Chondrocyte (in vitro differentiated cells): ENCODE measurements around the gene TJP3. TPM values are rescaled to one million over a fixed set of nuclear protein-coding genes. Genes with fewer than 3 reads are reported as not detected.
A peak's percentile ranks its signal among the peaks of the same experiment; 100 is the strongest.
"Not testable (repeated sequence)": the region's sequence is repeated elsewhere in the genome, so short reads cannot be mapped to it uniquely, and the experiment has no call there.

ENCODE experiments used
- DNase-seq: peaks from one replicate; pipeline ENCODE4 v3.0.0; 2021; ENCODE audit warnings: mixed read lengths, low spot score
- H3K27ac Mint-ChIP-seq: one replicate; pipeline ENCODE4 v1.8.0; 2021; ENCODE audit warnings: mild to moderate bottlenecking, moderate library complexity, mixed read lengths; ENCODE audit not compliant: unreplicated experiment
- H3K27me3 Mint-ChIP-seq: 2 replicates; pipeline ENCODE4 v1.8.0; 2021; ENCODE audit warnings: low read depth, mixed read lengths
- H3K36me3 Mint-ChIP-seq: 2 replicates; pipeline ENCODE4 v1.8.0; 2021; ENCODE audit warnings: low read depth, mixed read lengths
- H3K4me1 Mint-ChIP-seq: 2 replicates; pipeline ENCODE4 v1.8.0; 2021; ENCODE audit warnings: low read depth, mild to moderate bottlenecking, mixed read lengths
- H3K4me3 Mint-ChIP-seq: one replicate; pipeline ENCODE4 v1.8.0; 2021; ENCODE audit warnings: mild to moderate bottlenecking, moderate library complexity, mixed read lengths; ENCODE audit not compliant: unreplicated experiment
- H3K9me3 Mint-ChIP-seq: 2 replicates; pipeline ENCODE4 v1.8.0; 2021; ENCODE audit warnings: low read depth, mixed read lengths
- total RNA-seq: library from RNA; stranded (reverse); gene quantifications from 3 replicates; pipeline ENCODE4 v1.2.1, GENCODE V29; 2021
- TF ChIP-seq, protein P1 (sequence below): fragments of 200-600 bp; sonication (generic); IDR thresholded peaks from 2 replicates; pipeline ENCODE4 v1.5.0; 2021; ENCODE audit warnings: antibody characterized with exemption, mild to moderate bottlenecking, moderate library complexity

The TJP3 gene
- total RNA-seq, 1 donor from 2014 or later = not detected

DNA sequence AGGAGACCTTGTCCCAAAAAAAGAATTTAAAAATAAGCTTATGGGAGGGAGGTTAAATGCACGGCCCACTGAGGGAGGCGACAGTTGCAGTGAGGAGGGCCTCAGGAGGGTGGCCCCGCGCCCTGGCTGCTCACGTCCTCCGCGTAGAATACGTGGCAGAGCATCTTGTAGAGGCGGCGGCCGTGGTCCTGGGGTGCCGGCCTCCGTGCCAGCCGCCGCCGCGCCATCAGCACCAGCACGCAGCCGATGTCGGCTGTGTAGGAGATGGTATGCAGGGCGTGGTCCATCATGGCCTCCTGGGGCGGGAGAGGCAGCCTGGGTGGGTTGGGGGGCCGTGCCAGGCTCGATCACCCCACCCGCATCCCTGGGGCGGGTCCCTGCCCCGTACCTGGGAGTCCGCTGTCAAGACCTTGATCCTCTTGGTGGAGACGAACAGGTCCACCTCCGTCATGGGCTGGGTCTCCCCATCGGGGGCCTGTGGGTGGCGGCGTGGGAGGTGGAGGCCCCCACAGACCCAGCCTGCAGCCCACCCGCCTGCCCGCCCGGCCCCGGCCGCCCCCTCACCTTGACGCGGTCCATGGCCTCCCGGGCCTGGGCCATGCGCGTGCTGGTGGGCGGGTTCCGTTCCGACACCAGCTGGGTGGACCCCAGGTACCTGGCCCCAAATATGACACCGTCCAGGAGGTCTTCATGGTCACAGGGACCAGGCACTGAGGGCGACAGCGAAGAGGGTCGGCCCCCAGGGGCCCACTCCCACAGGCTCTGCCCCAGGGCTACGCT, 45.6 kb downstream of the TJP3 start:
- no peaks in the 10 kb centered on the region for H3K9me3 Mint-ChIP-seq
- no peak for DNase-seq
- H3K27me3 Mint-ChIP-seq = no peaks in the 10 kb centered on the region
- H3K4me3 Mint-ChIP-seq = no peak overlapping the region
- TF ChIP-seq, protein P1, sequence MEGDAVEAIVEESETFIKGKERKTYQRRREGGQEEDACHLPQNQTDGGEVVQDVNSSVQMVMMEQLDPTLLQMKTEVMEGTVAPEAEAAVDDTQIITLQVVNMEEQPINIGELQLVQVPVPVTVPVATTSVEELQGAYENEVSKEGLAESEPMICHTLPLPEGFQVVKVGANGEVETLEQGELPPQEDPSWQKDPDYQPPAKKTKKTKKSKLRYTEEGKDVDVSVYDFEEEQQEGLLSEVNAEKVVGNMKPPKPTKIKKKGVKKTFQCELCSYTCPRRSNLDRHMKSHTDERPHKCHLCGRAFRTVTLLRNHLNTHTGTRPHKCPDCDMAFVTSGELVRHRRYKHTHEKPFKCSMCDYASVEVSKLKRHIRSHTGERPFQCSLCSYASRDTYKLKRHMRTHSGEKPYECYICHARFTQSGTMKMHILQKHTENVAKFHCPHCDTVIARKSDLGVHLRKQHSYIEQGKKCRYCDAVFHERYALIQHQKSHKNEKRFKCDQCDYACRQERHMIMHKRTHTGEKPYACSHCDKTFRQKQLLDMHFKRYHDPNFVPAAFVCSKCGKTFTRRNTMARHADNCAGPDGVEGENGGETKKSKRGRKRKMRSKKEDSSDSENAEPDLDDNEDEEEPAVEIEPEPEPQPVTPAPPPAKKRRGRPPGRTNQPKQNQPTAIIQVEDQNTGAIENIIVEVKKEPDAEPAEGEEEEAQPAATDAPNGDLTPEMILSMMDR = no peak
- peaks cover 16% of the 10 kb centered on the region for H3K36me3 Mint-ChIP-seq
- H3K27ac Mint-ChIP-seq = no peak overlapping the region
- H3K4me1 Mint-ChIP-seq = no peaks in the 10 kb centered on the region

DNA sequence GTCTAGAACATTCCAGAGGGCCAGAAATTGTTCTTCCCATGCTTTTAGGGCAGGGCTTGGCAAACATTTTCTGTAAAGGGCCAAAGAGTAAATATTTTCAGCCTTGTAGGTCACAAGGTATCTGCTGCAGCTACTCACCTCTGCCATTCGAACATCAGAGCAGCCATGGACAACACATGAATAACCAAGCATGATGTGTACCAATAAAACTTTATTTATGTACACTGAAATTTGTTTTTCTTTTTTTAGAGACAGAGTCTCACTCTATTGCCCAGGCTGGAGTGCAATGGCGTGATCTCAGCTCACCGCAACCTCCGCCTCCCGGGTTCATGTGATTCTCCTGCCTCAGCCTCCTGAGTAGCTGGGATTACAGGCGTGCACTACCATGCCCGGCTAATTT, 49.5 kb downstream of the TJP3 start:
- not testable (repeated sequence) for DNase-seq, H3K4me3 Mint-ChIP-seq, H3K36me3 Mint-ChIP-seq, H3K9me3 Mint-ChIP-seq, H3K27me3 Mint-ChIP-seq, H3K27ac Mint-ChIP-seq
- peaks cover 21% of the 10 kb centered on the region for H3K4me1 Mint-ChIP-seq

DNA sequence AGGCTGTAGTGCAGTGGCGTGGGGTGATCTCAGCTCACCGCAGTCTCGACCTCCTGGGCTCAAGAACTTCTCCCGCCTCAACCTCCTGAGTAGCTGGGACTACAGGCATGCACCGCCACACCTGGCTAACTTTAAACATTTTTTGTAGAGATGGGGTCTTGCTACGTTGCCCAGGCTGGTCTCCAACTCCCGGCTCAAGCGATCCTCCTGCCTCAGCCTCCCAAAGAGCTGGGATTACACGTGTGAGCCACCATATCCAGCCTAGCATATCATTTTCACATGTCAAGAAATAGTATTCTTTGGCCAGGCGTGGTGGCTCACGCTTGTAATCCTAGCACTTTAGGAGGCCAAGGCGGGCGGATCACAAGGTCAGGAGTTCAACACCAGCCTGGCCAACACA, 50.1 kb downstream of the TJP3 start:
- not testable (repeated sequence) for H3K27ac Mint-ChIP-seq, H3K9me3 Mint-ChIP-seq, H3K36me3 Mint-ChIP-seq, H3K27me3 Mint-ChIP-seq, H3K4me3 Mint-ChIP-seq, DNase-seq
- peaks cover 26% of the 10 kb centered on the region for H3K4me1 Mint-ChIP-seq

DNA sequence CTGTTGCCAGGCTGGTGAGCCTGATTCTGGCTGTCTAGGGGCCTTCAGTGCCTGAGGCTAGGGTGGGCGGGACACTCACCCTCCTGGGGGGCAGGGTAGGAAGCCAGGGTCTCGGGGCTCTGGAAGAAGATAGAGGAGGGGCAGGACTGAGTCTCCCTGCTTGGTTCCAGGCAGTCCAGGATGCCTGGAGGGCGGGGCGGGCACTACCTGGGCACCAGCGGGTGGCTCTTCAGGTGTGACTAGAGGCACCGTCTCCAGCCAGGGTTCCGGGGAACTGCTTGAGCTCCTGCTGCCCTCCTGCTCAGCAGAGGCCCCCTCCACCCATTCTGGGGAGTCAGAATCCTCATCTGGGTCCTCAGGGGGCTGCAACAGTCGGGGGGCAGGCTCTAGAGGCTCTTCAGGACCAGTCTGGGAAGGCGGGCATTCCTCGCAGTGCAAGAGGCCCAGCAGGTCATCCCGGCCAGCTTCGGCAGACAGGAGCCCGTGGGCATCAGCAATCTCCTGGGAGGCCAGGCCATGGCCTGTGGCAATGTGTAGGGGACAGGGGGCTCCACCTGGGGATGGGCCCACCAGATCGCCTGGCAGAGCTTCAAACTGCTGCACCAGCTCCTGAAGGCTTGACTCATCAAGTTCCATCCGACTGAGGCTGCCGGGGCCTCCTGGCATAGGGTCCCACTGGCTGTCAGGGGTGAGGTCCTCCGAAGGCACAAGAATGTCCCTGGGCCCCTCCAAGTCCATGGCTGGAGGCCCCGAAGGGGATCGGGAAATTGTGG, 51.5 kb downstream of the TJP3 start:
- Mint-ChIP-seq H3K36me3 (peaks cover 3% of the 10 kb centered on the region), H3K9me3 (no peaks in the 10 kb centered on the region), H3K27ac (no peak overlapping the region), H3K4me1 (peaks cover 28% of the 10 kb centered on the region), H3K27me3 (no peaks in the 10 kb centered on the region), H3K4me3 (peak overlapping the region; percentile 12)
- no peak for DNase-seq
- TF ChIP-seq, protein P1 = no peak

DNA sequence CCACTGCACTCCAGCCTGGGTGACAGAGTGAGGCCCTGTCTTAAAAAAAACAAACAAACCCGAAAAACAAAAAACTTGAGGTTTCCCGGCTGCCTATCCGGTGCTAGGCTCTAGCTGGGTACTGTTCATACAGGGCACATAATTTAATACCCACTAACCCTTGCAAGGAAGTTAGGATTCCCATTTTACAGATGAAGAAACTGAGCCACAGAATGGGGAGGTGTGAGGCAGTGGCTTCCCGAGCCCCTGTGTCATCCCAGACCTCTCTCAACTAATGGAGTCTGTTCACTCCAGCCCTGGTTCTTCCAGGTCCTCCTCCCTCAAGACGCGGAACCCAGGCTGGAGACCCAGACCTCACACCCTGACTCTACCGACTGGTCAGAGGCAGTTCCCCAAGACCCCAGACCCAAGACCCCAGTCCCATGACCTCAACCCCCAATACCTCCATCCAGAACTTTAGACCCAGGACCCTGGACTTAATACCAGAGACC, 52.7 kb downstream of the TJP3 start:
- Mint-ChIP-seq H3K4me3 (peak overlapping the region; percentile 100), H3K9me3 (no peaks in the 10 kb centered on the region), H3K4me1 (peaks cover 28% of the 10 kb centered on the region), H3K27ac (peak overlapping the region; percentile 94), H3K36me3 (no peaks in the 10 kb centered on the region), H3K27me3 (no peaks in the 10 kb centered on the region)
- DNase-seq = no peak
- TF ChIP-seq, protein P1 = no peak

DNA sequence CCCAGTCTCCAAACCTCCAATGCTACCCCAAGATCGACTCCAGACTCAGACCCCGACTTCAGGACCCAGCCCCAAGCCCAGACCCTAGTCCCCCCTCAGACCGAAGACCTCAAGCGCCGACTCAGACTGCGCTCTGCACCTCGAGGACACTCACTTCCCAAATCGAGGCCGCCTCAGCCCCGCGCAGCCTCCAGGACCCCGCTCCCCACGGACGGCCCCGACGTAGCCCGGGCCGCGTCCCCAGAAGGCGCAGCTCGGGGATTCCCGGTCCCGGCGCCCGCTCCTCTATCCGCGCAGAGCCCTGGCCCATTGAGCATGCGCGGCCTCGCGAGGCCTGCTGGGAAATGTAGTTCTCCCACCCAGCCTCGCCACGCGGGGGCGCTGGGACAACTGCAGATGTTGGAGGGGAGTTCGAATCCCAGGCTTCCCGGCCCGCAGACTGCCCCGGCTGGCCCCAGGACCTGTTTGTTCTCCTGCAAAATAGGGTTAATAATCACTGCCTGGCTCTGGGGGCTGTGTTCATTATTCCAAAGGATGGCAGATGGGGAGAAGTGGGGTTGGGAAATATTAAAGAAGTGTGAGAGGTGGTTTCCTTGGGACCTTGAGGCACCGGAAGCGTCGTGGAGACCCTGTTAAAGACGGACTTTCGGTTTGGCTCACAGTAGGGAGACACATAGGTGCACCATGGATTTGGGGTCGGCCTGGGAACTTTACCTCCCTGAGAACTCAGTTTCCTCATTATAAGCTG, 53.4 kb downstream of the TJP3 start, which contains the start of gene APBA3:
APBA3 (minus strand) TSS at position 311 of the 748 bp plus-strand sequence. CDS start 1,428 bp downstream, outside the sequence.
- Mint-ChIP-seq H3K9me3 (no peaks in the 10 kb centered on the region), H3K4me3 (peak within 1 kb of the TSS; percentile 100)

More for the DNA sequence above, 53.4 kb downstream of the TJP3 start, which contains the start of gene APBA3:
- peak; percentile 96 for DNase-seq
- TF ChIP-seq, protein P1 = peak; percentile 86
- H3K27ac Mint-ChIP-seq = peak within 1 kb of the TSS; percentile 99
- peaks cover 3% of the 10 kb centered on the region for H3K36me3 Mint-ChIP-seq
- peaks cover 28% of the 10 kb centered on the region for H3K4me1 Mint-ChIP-seq
- no peaks in the 10 kb centered on the region for H3K27me3 Mint-ChIP-seq
